ENCODE results near the gene RHEX.
"Not testable (repeated sequence)": the region's sequence is repeated elsewhere in the genome, so short reads cannot be mapped to it uniquely, and the experiment has no call there.

Gene RHEX

GRCh38 chr1:206060844-206061243, 7.9 kb downstream of the RHEX start:
- no peak for FAIRE-seq

- FAIRE-seq, result no peak
These were observed 9.5 kb downstream of the RHEX start for GRCh38 chr1:206062464-206062863.

GRCh38 chr1:206064001-206064400, 11.0 kb downstream of the RHEX start:
- not testable (repeated sequence) for FAIRE-seq

GRCh38 chr1:206064501-206064900, 11.5 kb downstream of the RHEX start:
- not testable (repeated sequence) for FAIRE-seq

GRCh38 chr1:206065547-206066145, 12.7 kb downstream of the RHEX start:
- FAIRE-seq, result no peak

GRCh38 chr1:206066479-206067171, 13.7 kb downstream of the RHEX start:
- FAIRE-seq, result no peak

GRCh38 chr1:206067486-206068227, 14.7 kb downstream of the RHEX start:
- no peak for FAIRE-seq

- no peak for FAIRE-seq
These were observed 15.3 kb downstream of the RHEX start for GRCh38 chr1:206068314-206068713.

GRCh38 chr1:206070627-206071304, 17.8 kb downstream of the RHEX start:
- no peak for FAIRE-seq

GRCh38 chr1:206074839-206075238, 21.9 kb downstream of the RHEX start:
- FAIRE-seq, result no peak

GRCh38 chr1:206075786-206076755, 23.1 kb downstream of the RHEX start:
- no peak for FAIRE-seq

- FAIRE-seq, result no peak
These were observed 26.2 kb downstream of the RHEX start for GRCh38 chr1:206079135-206079534.

GRCh38 chr1:206080026-206080820, 27.2 kb downstream of the RHEX start:
- no peak for FAIRE-seq

- no peak for FAIRE-seq
These were observed 28.9 kb downstream of the RHEX start for GRCh38 chr1:206081856-206082255.

- no peak for FAIRE-seq
These were observed 30.1 kb downstream of the RHEX start for GRCh38 chr1:206082831-206083695.

GRCh38 chr1:206083750-206084149, 30.8 kb downstream of the RHEX start:
- no peak for FAIRE-seq

- no peak for FAIRE-seq
These were observed 34.1 kb downstream of the RHEX start for GRCh38 chr1:206087091-206087490.

- FAIRE-seq, result no peak
These were observed 36.4 kb downstream of the RHEX start for GRCh38 chr1:206089341-206089740.

- FAIRE-seq, result no peak
These were observed 41.1 kb downstream of the RHEX start for GRCh38 chr1:206094024-206094423.

GRCh38 chr1:206097381-206097780, 44.4 kb downstream of the RHEX start:
- FAIRE-seq, result no peak
